Measurements from ENCODE around the gene DNAH3. TPM values are rescaled to one million over a fixed set of nuclear protein-coding genes. Genes with fewer than 3 reads are reported as not detected.

The DNAH3 gene
- total and polyA plus RNA-seq, 2 of the 8 experiments (the other 6 are each of a cell fraction or from before 2014, with no cell fraction given), result 0.57 to 0.71 TPM

DNA sequence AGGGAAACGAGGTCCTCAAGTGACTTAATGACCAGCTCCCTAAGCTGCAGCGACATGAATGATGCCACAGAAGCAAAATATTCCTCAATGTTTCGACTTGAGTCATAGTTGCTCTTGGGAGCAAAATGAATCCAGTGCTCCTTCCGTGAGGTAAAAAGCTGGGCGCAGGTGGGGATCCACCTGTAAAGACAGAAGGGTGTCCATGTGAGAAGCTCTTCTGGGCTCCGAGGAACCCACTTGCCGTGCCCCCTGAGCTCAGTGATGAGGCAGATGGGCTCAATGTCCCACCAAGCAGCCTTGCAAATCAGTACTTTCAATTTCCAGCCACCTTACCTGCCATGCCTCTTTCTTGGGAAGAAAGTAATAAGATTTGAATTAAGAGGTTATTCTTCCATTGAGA lies 25.5 kb downstream of the DNAH3 start (continued):
- TF ChIP-seq, protein P1, sequence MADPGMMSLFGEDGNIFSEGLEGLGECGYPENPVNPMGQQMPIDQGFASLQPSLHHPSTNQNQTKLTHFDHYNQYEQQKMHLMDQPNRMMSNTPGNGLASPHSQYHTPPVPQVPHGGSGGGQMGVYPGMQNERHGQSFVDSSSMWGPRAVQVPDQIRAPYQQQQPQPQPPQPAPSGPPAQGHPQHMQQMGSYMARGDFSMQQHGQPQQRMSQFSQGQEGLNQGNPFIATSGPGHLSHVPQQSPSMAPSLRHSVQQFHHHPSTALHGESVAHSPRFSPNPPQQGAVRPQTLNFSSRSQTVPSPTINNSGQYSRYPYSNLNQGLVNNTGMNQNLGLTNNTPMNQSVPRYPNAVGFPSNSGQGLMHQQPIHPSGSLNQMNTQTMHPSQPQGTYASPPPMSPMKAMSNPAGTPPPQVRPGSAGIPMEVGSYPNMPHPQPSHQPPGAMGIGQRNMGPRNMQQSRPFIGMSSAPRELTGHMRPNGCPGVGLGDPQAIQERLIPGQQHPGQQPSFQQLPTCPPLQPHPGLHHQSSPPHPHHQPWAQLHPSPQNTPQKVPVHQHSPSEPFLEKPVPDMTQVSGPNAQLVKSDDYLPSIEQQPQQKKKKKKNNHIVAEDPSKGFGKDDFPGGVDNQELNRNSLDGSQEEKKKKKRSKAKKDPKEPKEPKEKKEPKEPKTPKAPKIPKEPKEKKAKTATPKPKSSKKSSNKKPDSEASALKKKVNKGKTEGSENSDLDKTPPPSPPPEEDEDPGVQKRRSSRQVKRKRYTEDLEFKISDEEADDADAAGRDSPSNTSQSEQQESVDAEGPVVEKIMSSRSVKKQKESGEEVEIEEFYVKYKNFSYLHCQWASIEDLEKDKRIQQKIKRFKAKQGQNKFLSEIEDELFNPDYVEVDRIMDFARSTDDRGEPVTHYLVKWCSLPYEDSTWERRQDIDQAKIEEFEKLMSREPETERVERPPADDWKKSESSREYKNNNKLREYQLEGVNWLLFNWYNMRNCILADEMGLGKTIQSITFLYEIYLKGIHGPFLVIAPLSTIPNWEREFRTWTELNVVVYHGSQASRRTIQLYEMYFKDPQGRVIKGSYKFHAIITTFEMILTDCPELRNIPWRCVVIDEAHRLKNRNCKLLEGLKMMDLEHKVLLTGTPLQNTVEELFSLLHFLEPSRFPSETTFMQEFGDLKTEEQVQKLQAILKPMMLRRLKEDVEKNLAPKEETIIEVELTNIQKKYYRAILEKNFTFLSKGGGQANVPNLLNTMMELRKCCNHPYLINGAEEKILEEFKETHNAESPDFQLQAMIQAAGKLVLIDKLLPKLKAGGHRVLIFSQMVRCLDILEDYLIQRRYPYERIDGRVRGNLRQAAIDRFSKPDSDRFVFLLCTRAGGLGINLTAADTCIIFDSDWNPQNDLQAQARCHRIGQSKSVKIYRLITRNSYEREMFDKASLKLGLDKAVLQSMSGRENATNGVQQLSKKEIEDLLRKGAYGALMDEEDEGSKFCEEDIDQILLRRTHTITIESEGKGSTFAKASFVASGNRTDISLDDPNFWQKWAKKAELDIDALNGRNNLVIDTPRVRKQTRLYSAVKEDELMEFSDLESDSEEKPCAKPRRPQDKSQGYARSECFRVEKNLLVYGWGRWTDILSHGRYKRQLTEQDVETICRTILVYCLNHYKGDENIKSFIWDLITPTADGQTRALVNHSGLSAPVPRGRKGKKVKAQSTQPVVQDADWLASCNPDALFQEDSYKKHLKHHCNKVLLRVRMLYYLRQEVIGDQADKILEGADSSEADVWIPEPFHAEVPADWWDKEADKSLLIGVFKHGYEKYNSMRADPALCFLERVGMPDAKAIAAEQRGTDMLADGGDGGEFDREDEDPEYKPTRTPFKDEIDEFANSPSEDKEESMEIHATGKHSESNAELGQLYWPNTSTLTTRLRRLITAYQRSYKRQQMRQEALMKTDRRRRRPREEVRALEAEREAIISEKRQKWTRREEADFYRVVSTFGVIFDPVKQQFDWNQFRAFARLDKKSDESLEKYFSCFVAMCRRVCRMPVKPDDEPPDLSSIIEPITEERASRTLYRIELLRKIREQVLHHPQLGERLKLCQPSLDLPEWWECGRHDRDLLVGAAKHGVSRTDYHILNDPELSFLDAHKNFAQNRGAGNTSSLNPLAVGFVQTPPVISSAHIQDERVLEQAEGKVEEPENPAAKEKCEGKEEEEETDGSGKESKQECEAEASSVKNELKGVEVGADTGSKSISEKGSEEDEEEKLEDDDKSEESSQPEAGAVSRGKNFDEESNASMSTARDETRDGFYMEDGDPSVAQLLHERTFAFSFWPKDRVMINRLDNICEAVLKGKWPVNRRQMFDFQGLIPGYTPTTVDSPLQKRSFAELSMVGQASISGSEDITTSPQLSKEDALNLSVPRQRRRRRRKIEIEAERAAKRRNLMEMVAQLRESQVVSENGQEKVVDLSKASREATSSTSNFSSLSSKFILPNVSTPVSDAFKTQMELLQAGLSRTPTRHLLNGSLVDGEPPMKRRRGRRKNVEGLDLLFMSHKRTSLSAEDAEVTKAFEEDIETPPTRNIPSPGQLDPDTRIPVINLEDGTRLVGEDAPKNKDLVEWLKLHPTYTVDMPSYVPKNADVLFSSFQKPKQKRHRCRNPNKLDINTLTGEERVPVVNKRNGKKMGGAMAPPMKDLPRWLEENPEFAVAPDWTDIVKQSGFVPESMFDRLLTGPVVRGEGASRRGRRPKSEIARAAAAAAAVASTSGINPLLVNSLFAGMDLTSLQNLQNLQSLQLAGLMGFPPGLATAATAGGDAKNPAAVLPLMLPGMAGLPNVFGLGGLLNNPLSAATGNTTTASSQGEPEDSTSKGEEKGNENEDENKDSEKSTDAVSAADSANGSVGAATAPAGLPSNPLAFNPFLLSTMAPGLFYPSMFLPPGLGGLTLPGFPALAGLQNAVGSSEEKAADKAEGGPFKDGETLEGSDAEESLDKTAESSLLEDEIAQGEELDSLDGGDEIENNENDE (IDR thresholded peaks at IDR 0.05; ENCODE audit: insufficient replicate concordance, low read length), result no peak

Data from H1 (cell line).